Mammary epithelial cell (primary cell): ENCODE results near the gene GPRASP2.

ENCODE experiments used
- EZH2 ChIP-seq: IDR thresholded peaks from 2 replicates; pipeline ENCODE4 v1.6.1; 2012; ENCODE audit warnings: low read length, inconsistent platforms, borderline replicate concordance
- TF ChIP-seq, protein P1 (sequence below), 2 donors: IDR thresholded peaks in 1 of 2; conservative IDR thresholded peaks in 1 of 2; 2 replicates each; pipeline ENCODE4 v1.5.1; 2011 to 2012; ENCODE audit warnings: inconsistent platforms in 2 of 2, low read length in 2 of 2, mild to moderate bottlenecking in 2 of 2, control low read depth in 1 of 2, low read depth in 1 of 2; ENCODE audit not compliant: insufficient read depth in 1 of 2; ENCODE audit errors: extremely low read depth in 1 of 2

DNA sequence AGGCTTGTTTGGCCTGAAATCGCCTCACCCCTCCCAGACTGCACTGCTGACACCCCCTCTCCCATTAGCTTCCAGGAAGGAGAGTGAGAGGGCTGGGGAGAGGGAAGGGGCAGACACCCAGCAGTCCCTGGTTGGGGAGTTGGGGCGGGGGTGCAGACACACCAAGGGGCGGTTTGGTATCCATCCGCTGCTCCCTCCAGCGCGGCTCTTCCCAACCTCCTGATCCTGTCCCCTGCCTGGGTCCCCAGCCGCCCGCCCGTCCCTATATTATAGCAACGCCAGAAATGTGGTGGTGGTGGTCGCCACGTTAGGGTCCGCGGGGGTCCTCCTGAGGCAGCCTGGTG lies 33.2 kb downstream of the GPRASP2 start:
- TF ChIP-seq, protein P1, sequence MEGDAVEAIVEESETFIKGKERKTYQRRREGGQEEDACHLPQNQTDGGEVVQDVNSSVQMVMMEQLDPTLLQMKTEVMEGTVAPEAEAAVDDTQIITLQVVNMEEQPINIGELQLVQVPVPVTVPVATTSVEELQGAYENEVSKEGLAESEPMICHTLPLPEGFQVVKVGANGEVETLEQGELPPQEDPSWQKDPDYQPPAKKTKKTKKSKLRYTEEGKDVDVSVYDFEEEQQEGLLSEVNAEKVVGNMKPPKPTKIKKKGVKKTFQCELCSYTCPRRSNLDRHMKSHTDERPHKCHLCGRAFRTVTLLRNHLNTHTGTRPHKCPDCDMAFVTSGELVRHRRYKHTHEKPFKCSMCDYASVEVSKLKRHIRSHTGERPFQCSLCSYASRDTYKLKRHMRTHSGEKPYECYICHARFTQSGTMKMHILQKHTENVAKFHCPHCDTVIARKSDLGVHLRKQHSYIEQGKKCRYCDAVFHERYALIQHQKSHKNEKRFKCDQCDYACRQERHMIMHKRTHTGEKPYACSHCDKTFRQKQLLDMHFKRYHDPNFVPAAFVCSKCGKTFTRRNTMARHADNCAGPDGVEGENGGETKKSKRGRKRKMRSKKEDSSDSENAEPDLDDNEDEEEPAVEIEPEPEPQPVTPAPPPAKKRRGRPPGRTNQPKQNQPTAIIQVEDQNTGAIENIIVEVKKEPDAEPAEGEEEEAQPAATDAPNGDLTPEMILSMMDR (conservative IDR thresholded peaks at IDR 0.05 in 1 of 2, IDR thresholded peaks at IDR 0.05 in 1 of 2; ENCODE audit: extremely low read depth in 1 of 2, insufficient read depth in 1 of 2, low read depth in 1 of 2, low read length in 2 of 2), result no peak
- no peak for TF ChIP-seq EZH2
